HEK293 (cell line): Measurements from ENCODE around the gene SNAP47.

Experiments used
- GFI1B ChIP-seq: fragments of 450-650 bp; formaldehyde crosslinking; IDR thresholded peaks from 2 replicates; pipeline ENCODE4 v1.5.1; 2016; ENCODE audit warnings: missing biosample characterization, missing genetic modification characterization
- ZNF202 ChIP-seq: fragments of 450-650 bp; formaldehyde crosslinking; IDR thresholded peaks from 2 replicates; pipeline ENCODE4 v1.5.1; 2016; ENCODE audit warnings: missing biosample characterization, missing genetic modification characterization, borderline replicate concordance

GRCh38 chr1:227766015-227766634 lies 30.9 kb downstream of the SNAP47 start:
- TF ChIP-seq GFI1B (tag by site-specific recombination), result no peak
- TF ChIP-seq ZNF202 (tag by site-specific recombination), result no peak
